ENCODE measurements around the gene MRI1.
A peak's percentile ranks its signal among the peaks of the same experiment; 100 is the strongest.

The MRI1 gene

DNA sequence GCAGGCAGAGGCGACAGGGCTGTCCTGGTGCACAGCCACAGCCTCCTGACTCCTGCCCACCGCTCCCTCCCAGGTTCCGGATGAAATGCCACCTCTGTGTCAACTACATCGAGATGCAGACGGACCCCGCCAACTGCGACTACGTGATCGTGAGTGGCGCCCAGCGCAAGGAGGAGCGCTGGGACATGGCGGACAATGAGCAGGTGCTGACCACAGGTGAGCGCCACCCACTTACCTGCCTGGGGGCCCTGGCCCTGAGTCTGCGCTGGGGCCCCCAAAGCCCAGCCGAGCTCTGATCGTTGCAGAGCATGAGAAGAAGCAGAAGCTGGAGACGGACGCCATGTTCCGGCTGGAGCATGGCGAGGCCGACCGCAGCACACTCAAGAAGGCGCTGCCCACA, 5.5 kb upstream of the MRI1 start:
- DNase-seq (ENCODE audit: low read depth), result no peak
- no peak overlapping the region for H3K4me3 ChIP-seq (ENCODE audit: low read depth, low read length)
- TF ChIP-seq, protein P1, sequence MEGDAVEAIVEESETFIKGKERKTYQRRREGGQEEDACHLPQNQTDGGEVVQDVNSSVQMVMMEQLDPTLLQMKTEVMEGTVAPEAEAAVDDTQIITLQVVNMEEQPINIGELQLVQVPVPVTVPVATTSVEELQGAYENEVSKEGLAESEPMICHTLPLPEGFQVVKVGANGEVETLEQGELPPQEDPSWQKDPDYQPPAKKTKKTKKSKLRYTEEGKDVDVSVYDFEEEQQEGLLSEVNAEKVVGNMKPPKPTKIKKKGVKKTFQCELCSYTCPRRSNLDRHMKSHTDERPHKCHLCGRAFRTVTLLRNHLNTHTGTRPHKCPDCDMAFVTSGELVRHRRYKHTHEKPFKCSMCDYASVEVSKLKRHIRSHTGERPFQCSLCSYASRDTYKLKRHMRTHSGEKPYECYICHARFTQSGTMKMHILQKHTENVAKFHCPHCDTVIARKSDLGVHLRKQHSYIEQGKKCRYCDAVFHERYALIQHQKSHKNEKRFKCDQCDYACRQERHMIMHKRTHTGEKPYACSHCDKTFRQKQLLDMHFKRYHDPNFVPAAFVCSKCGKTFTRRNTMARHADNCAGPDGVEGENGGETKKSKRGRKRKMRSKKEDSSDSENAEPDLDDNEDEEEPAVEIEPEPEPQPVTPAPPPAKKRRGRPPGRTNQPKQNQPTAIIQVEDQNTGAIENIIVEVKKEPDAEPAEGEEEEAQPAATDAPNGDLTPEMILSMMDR (IDR thresholded peaks at IDR 0.05; ENCODE audit: insufficient read depth, low read depth, low read length, missing control alignments), result no peak

DNA sequence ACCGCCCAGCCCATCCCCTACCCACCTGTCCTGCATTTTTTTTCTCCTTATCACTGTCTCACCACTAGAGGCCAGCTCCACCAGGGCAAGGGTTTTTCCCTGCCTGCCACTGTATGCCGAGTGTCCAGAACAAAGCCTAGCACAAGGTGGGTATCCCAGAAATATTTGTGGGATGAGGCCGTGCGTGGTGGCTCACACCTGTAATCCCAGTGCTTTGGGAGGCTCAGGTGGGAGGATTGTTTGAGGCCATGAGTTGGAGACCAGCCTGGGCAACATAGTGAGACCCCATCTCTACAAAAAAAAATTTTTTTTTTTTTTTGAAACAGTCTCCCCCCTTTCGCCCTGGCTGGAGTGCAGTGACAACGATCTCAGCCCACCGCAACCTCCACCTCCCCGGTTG, 2.9 kb upstream of the MRI1 start:
- TF ChIP-seq, protein P1 (IDR thresholded peaks at IDR 0.05; ENCODE audit: insufficient read depth, low read depth, low read length, missing control alignments), result no peak
- no peak overlapping the region for H3K4me3 ChIP-seq (ENCODE audit: low read depth, low read length)
- DNase-seq (ENCODE audit: low read depth), result no peak

DNA sequence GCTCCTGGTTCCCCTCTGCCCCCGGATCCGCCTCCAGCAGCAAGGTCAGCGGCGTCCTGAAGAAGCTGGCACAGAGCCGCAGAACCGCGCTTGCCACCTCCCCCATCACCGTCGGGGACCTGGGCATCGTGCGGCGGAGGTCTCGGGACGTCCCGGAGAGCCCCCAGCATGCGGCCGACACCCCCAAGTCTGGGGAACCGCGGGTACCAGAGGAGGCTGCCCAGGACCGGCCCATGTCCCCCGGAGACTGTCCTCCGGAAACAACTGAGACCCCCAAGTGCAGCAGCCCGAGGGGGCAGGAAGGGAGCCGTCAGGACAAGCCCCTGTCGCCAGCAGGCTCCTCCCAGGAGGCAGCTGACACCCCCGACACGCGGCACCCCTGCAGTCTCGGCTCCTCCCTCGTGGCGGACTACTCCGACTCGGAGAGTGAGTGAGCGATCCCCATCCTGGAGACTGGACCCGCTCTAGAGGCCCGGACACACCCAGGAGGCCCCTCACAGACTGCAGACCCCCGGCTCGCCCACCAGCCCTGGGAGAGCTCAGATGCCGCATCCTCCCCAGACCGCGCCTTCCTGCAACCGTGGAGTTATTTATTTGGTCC, 1.6 kb upstream of the MRI1 start:
- H3K4me3 ChIP-seq (ENCODE audit: low read depth, low read length), result no peak overlapping the region
- TF ChIP-seq, protein P1 (IDR thresholded peaks at IDR 0.05; ENCODE audit: insufficient read depth, low read depth, low read length, missing control alignments), result no peak
- DNase-seq (ENCODE audit: low read depth), result no peak

DNA sequence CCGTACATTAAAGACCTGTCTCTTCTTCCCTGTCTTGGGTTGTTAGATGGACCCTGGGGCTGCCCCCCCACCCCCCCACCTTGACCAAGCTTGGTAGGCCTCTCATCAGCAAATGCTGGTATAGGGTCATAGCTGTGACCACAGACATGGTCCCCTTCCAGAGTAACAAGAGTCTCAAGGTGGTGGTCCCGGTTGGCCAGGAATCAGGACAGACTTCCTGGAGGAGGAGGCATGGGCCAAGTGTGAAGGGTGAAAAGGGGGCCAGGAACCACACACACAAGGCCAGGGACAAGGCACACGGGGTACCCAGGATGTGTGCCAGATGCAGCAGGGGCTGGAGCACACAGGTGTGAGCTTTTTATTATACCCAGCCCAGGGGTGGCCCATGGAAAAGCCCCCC, 1.1 kb upstream of the MRI1 start:
- no peak for DNase-seq (ENCODE audit: low read depth)
- no peak overlapping the region for H3K4me3 ChIP-seq (ENCODE audit: low read depth, low read length)
- TF ChIP-seq, protein P1 (IDR thresholded peaks at IDR 0.05; ENCODE audit: insufficient read depth, low read depth, low read length, missing control alignments), result no peak

DNA sequence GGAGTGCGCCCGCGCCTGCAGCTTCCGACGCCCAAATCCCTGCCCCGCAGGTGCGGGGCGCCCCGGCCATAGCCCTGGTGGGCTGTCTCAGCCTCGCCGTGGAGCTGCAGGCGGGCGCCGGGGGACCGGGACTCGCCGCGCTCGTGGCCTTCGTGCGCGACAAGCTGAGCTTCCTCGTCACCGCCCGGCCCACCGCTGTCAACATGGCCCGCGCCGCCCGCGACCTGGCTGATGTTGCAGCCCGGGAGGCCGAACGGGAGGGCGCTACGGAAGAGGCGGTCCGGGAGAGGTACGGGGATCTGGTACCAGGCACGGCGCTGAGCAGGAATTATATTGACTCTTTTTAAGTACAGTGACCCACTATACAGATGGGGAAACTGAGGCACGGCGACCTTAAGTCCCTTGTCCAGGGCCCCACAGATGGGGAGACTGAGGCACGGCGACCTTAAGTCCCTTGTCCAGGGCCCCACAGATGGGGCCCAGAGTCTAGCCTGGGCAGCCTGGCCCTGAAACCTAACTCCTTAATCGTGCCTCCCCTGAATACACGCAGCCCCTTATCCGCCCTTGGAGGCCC, 586 bp downstream of the MRI1 start:
- peak overlapping the region; percentile 94 for H3K4me3 ChIP-seq (ENCODE audit: low read depth, low read length)
- TF ChIP-seq, protein P1 (IDR thresholded peaks at IDR 0.05; ENCODE audit: insufficient read depth, low read depth, low read length, missing control alignments), result no peak
- DNase-seq (ENCODE audit: low read depth), result peak; percentile 48

DNA sequence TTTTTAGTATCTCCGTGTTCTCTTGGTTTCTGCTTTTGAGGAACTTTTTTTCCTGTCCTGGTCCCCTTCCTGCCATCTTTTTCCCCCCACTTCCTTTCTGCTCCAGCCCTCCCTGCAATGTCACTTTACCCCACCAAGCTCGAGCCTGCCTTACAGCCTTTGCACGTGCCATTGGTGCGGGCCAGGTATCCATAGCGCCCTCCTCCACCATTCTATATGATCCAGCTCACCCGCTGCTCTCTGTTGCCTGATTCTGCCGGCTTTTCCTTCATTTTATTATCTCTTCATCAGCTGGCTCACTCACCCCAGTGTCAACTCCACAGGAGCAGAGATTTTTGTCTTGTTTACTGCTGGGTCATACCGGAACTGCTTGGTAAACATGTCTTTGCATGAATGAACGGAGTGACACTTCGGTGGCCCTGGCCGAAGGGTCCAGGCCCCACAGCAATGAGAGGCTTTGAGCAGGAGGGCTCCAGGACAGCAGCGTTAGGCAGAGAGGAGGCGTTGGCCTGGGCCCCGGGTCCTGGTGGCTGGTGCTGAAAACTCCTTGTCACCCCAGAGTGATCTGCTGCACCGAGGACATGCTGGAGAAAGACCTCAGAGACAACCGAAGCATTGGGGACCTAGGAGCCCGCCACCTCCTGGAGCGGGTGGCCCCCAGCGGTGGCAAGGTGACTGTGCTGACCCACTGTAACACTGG, 1.2 kb downstream of the MRI1 start:
- no peak for DNase-seq (ENCODE audit: low read depth)
- peak overlapping the region; percentile 94 for H3K4me3 ChIP-seq (ENCODE audit: low read depth, low read length)
- TF ChIP-seq, protein P1 (IDR thresholded peaks at IDR 0.05; ENCODE audit: insufficient read depth, low read depth, low read length, missing control alignments), result no peak
